GM18517 (cell line): ENCODE data around the gene PXK.

Source experiments
- ATAC-seq: cut with Tn5 transposase; IDR thresholded peaks from one replicate; pipeline ENCODE4 v1.9.1; 2021; ENCODE audit warnings: mild to moderate bottlenecking, moderate library complexity; ENCODE audit not compliant: unreplicated experiment

Gene PXK

DNA sequence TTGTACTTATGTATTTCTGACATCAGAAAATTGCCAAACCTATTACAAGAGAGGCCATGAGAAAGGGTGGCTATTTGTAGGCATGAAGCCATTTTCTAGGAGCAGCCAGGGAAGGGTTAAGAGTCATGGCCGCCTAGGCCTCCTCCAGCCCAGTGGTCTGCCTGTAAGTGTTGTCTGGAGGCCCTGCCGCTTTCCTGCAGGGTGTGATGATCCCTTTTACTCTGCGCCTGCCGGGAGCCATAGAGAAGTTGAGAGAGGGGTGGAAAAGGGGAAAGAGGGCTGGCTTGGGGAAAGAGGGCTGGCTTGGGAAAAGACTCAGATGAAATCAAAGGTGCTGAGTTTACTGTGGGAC is 130.1 kb downstream of the PXK start:
- ATAC-seq: no peak

DNA sequence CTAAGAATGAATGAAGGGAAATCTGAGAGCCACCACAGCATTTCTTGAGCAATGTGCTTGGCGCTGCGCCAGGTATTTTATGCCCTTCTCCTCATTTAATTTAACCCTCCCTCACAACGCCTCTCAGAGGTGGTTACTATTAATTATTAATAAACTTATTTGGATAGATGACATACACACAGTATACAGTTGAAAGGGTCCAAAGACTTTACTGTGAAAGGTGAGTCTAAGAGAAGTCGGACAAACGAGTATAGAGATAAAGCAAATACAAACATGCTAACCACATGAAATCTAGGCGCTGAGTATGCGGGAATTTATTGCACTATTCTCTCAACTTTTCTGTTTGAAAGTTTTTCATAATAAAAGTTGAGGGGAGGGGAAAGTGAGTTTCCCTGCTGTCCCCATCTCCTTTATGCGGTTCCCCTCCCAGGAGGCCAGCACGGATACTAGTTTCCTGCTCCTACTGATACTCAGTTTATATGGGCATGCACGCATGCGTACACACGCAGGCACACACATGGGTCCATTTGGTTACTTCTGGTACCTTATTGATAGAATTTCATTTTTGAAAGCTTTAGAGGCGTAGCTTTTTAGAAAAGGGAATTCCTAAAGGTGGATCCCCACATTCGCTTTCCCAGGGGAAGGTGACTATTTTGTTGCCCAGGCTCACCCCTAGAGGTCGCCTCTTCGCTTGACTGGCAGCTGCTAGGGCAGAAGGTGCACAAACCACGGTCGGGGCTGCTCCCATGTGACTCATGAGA is 130.7 kb downstream of the PXK start:
- ATAC-seq: peak; percentile 67

DNA sequence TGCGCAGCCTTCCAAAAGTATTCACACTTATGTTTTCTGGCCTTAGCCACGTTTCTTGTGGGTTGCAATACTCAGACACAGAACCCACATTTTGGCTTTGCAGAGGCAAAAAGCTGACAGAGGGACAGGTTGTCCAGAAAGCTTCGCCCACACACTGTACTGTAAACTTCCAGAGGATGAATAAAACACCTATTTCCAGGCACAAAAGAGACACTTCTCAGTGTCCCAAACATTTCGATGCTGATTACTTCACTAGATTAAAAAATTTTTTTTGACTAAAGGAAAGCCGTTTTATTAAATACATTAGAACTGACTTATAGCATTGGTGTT is 131.2 kb downstream of the PXK start:
- no peak for ATAC-seq

DNA sequence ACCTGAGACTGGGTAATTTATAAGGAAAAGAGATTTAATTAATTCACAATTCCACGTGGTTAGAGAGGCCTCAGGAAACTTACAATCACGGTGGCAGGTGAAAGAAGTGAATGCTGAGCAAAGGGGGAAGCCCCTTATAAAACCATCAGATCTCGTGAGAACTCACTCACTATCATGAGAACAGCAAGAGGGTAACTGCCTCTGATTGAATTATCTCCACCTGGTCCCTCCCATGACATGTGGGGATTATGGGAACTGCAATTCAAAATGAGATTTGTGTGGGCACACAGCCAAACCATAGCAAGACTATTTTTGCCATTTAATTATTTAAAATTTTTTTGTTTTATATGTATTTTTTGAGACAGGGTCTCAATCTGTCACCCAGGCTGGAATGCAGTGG is 132.2 kb downstream of the PXK start:
- ATAC-seq: no peak

DNA sequence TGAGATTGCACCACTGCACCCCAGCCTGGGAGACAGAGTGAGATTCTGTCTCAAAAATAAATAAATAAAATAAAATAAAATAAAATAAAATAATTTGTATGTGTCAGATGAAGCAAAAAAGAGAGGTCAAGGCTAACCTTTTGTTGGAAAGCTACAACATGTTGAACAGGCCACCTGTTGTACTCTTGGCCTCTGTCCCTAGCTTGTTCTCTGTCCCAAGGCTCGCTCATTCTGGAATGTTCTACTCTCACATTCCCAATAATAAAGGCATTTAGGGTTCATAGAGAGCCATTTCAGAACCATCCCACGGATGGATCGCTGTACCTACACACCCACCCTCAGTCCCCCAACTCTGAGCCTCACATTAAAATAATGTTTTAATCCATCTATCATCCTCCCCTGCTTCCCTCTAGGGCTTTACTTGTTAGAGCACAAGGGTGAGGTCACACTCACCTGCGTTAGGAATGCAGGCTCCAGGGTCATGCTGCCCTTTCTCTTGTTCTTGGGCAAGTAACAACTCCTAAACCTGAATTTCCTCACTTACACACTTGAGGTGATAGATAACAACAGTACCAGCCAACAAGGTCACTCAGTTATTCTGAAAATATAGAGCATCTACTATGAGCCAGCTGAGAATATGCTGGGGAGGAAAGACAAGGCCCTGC is 134.3 kb downstream of the PXK start:
- ATAC-seq: no peak

DNA sequence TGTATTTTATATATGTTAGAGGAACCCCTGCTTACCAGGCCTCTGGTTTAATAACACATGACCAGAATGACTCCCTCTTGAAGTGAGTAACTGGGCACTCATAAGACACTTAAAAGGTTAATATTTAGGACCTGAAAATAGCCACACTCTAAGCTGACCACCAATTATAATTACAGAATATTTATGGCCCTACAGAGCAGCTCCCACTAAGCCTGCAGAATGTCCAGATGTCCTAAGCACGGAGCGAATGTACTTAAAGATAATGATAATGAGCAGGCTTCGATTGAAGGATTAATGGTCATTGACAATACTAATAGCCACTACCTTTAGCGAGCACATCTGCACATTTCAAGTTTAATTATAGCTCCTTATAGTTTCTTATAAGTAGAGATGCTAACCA is 136.4 kb downstream of the PXK start:
- ATAC-seq: no peak

DNA sequence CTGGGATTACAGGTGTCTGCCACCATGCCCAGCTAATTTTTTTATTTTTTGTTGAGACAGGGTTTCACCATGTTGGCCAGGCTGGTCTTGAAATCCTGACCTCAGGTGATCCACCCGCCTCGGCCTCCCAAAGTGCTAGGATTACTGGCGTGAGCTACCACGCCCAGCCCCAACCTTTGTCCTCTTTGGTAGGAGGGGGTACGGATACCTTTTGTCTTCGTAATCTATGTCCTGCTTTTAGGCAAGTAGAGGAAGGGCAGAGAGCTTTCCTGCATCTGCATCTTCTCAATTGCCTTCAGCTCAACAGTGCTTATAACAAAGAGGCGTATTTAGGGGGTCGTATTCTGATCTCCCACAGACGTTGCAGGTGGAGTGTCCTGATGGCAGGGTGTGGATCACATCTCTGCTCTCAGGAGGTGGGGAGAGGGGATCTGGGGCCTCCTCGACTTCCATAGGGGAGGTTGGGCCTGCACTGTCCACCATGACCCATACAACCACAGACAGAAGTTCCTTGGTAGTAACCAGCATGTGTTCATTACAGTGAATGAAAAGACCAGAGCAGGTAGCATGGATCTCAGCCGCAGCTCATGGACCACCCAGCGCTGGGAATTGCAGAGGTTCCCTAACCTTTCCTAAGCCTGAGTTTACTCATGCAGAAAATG is 137.8 kb downstream of the PXK start:
- no peak for ATAC-seq

DNA sequence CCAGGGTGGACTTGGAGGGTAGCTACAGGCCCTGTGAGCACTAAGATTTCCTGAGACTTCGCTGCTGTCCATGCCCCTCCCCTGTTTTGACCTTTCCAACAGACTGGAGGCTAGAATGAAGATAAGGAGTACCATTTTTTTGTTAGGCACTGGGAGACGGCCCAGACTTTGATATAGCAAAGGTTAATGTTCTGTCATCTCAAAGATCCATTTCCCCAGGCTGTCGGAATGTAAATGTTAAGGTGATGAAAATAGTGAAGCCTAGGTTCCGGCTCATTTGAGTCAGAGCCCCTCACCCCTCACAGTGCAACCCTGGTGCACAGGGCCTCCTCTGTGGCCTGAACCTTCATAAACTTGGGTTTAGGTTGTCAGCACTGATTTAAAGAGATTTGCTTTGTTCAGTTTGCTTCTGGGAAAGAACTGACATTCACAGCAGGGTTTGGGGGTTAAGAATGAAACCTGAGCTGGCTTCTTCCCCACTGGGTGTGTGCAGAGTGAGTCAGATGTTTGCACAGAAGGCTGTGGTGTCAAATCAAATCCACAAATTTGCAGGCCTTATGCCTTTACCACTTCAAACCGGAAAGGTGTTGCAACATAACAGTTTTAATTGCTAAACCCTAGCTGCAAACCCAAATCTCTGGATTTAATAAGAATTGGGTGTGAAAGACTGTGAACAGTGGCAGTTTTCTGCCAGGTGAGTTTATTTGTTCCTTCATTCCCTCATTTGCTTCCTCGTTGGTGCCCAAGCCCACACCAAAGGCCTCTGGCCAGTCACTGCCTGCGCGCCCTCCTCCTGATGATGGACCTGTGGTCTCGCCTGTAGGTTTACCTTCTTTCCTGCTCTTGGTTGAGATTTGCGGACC is 138.6 kb downstream of the PXK start:
- ATAC-seq: no peak

DNA sequence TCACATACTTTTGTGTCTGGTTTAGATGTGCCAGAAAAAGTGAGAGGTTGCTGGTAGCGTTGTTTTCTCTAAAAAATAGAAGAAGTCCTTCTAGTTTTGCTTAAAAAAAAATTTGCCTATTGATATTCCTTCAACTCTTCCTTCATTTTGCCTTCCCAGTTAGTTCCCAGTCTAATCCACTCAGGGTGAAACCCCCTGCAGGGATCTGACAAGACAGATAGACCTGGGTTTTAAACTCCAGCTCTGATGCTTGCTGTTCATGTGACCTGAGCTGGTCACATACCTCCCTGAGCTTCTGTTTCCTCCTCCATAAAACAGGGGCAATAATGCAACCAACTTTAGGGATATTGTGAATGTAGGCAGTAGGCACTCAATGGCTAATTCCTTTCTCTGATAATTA is 140.6 kb downstream of the PXK start:
- no peak for ATAC-seq

DNA sequence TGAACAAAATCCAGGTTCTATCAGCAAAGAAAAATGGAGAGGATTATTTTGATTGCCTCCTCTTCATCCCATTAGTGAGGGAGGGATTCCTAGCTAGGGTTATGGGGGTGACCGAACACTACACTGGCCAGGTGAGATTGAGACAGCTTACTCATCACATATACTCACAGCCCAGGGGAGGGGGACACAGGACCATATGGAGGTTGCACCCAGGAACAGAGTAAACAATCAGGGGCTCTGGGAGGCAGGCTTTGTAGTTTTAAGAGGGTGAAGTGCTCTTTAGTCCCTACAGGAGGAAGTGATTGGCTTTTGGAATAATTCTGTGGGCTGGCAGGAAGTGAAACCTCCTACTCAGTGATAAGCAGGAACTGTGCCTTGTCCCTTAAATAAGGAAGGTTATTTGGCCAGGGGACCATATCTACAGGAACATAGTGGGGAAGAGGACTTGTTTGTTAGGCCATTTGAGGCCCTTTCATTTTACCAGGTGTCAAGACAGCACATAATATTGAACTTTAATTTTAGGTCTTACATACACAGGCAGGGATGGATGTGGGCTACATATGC is 141.7 kb downstream of the PXK start:
- no peak for ATAC-seq

DNA sequence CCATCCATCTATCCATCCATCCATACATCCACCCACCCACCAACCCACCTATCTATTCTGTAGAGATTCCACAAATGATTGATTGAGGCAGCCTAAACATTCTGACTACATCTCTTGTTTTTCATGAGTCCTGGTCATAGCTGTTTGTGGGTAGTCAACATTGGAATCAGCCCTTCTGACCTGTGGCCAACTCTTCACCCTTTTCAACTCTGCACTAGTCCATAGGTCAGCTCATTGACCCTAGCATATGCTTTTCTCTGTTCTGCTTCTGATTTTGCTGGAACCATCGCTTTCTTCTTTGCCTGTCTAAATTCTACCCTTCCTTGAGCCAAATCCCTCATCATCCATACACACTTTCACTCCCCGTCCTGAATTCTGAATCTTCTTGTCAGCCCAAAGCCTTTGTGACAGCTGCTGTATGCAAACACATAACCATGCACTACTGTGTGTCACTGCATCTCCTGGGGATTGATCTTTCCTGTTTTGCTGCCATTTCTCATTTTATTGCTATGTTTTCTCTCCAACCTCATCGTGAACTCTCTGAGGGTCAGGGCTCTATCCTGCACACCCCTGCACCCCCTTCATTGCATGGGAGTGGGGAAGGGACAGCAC is 142.4 kb downstream of the PXK start:
- no peak for ATAC-seq
